GM12865 (cell line): ENCODE measurements around the gene KIAA0586.

Source experiments
- DNase-seq: peaks from one replicate; pipeline ENCODE4 v3.0.0; 2010; ENCODE audit warnings: low read depth
- H3K4me3 ChIP-seq: 2 replicates; pipeline ENCODE4 v1.5.1; 2011; ENCODE audit warnings: mild to moderate bottlenecking, low read depth, low read length, control low read depth
- CTCF ChIP-seq: IDR thresholded peaks from 2 replicates; pipeline ENCODE4 v1.5.1; 2011; ENCODE audit warnings: low read length, control low read depth, low read depth, inconsistent platforms; ENCODE audit not compliant: insufficient read depth; ENCODE audit errors: missing control alignments

Gene KIAA0586

GRCh38 chr14:58428118-58428683 is 682 bp downstream of the KIAA0586 start:
- TF ChIP-seq CTCF = no peak
- DNase-seq = peak; percentile 57
- H3K4me3 ChIP-seq = peak overlapping the region; percentile 87

GRCh38 chr14:58430156-58430555 is 2.6 kb downstream of the KIAA0586 start:
- no peak overlapping the region for H3K4me3 ChIP-seq
- no peak for TF ChIP-seq CTCF
- peak; percentile 21 for DNase-seq

- H3K4me3 ChIP-seq = no peak overlapping the region
- TF ChIP-seq CTCF = no peak
- DNase-seq = no peak
These were observed 12.0 kb downstream of the KIAA0586 start for GRCh38 chr14:58439476-58439875.

GRCh38 chr14:58444627-58445026 is 17.1 kb downstream of the KIAA0586 start:
- no peak for DNase-seq
- no peak overlapping the region for H3K4me3 ChIP-seq
- TF ChIP-seq CTCF = no peak

- no peak for TF ChIP-seq CTCF
- no peak for DNase-seq
- no peak overlapping the region for H3K4me3 ChIP-seq
These were observed 28.2 kb downstream of the KIAA0586 start for GRCh38 chr14:58455593-58456265.

GRCh38 chr14:58460772-58461171 is 33.3 kb downstream of the KIAA0586 start:
- no peak overlapping the region for H3K4me3 ChIP-seq
- TF ChIP-seq CTCF = no peak
- no peak for DNase-seq

GRCh38 chr14:58463147-58463546 is 35.6 kb downstream of the KIAA0586 start:
- H3K4me3 ChIP-seq = no peak overlapping the region
- no peak for TF ChIP-seq CTCF
- DNase-seq = no peak
